ENCODE measurements around the gene PRPF8.
"Not testable (repeated sequence)": the region's sequence is repeated elsewhere in the genome, so short reads cannot be mapped to it uniquely, and the experiment has no call there.

The PRPF8 gene

DNA sequence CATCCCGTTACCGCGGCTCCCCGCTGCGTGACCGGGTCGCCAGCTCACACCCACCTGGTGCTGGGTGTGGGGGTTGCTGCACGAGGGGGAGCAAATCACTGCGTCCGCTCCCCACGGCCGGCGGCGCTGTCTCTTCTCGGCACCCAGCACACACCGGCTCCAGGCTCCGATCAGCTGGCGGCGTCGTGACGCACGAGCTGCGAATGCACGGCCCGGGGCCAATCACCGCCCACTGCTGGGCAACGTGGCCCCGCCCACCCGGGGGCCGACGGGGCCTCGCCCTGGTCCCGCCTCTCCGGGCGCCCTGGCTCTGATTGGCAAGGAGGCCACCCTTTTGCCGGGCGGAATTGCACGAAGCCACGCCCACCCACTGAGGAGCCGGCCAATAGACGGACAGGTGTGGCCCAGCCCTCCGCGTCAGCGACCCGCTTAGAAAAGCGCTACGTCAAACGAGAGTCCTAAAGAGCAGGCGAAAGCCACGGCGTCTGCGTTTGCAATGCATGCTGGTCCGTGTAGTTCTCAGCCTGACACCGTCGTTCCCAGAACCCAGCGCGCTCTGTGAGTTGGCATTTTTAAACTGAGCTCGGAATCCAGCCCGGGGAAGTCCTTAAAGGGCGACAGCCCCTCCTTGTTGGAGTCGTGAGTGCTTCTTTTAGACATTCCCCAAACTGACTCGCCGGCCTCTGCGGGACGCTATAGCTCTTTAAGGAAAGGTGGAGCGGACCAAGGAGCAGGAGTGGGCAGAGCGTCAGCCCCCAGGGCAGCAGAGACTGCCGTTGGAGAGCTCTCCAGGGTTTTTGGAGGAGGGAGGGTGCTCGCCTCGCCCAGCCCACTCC lies 31.6 kb upstream of the PRPF8 start:
- peak; percentile 100 for DNase-seq (ENCODE audit: low read depth, low spot score)

DNA sequence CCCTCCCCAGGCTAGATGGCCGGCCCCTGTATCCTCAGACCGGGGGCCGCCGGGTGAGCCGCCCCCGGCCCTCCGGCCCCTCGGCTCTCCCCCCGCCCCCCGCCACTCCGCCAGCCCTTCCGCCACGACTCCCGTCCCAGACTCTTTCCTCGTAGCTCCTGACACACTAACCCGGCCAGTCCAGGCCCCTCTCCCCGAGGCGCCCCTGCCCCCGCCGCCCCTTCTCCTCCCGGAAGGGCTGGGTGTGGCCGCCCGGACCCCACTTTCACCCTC lies 31.1 kb upstream of the PRPF8 start:
- no peak for DNase-seq (ENCODE audit: low read depth, low spot score)

DNA sequence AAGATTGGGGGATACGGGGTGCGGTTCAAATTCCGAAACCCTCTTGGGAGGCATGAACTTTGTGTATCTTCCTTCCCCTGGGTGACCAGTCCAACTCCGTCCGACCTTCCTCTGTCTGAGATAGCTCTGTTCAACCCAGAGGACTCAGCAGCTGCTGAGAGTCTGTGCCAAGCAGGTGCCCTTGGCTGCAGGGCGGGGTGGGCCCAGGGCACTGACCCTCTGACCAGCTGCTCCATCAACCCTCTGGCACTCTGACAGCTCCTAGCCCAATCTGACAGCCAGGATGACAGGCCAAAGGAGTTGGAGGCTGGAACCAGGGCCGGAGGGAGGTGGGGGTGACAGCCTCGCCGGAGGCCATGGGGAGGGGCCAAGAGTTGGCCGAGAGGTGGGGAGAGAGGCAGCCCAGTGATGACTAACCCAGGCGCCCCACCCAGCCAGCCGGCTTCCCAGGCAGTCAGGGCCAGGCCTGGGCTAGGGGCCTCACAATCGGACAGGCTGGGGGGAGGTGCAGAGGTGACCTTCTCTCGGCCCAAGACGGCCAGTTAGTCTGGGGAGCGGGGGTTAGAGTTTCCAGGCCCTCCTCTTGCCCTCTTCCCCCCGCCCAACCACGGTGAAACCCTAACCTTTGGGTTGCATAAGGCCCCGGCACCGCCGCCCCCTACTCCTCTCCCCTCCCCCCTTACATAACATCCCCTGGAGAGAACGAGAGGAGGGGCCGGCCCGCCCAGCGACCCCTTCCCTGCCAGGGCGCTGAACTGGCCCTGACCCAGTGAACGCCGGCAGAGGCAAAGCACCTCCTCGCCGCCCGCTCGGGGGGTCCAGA lies 30.5 kb upstream of the PRPF8 start:
- peak; percentile 94 for DNase-seq (ENCODE audit: low read depth, low spot score)

DNA sequence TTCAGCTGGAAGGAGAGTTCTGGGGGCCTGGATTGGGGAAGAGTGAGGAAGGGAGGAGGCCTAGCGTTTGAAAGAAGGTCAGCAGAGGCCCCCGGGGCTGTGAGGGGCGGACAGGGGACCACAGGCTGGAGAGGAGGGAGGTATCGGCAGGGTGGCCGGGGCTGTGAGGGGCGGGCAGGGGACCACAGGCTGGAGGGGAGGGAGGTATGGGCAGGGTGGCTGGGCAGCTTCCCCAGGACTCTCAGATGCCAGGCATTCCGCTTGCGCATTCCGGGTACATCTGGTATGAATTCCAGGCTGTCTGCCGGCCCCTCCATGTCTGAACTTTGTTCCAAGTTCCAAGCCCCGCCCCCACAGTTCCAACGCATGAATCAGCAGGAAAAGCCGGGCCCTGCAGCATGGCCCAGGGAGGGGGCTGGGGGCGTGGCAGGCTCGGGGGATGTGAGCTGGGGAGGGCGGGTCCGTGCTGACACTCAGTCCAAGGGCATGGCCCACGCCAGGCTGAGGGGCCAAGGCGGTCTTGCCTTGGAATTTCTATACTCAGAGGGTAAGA lies 29.8 kb upstream of the PRPF8 start:
- peak; percentile 99 for DNase-seq (ENCODE audit: low read depth, low spot score)

DNA sequence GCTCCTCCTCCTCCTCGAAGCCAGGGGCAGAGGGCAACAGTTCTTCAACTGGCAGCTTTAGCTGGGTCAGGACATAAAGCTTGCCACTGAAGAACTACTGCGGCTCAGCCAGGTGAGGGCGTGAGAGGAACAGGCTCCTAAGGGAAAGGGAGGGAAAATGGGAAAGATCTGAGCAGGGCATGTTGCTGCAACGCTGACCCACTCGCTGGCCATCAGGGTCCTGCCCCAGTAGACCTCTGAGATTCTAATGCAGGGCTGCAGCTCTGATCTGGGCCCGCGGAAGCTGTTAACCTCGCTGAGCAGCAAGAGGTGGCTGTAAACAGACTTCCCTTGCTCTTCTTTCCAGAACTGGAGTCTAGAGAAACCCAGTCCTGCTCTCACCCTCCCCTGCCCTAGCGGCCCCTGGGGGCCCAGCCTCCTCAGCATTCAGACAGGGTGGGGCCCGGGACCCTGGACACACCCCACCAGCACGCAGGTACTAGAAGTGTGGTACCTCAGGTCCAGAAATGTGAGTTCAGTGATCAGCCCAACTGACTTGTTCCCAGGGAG lies 29.3 kb upstream of the PRPF8 start:
- DNase-seq (ENCODE audit: low read depth, low spot score) = peak; percentile 66

DNA sequence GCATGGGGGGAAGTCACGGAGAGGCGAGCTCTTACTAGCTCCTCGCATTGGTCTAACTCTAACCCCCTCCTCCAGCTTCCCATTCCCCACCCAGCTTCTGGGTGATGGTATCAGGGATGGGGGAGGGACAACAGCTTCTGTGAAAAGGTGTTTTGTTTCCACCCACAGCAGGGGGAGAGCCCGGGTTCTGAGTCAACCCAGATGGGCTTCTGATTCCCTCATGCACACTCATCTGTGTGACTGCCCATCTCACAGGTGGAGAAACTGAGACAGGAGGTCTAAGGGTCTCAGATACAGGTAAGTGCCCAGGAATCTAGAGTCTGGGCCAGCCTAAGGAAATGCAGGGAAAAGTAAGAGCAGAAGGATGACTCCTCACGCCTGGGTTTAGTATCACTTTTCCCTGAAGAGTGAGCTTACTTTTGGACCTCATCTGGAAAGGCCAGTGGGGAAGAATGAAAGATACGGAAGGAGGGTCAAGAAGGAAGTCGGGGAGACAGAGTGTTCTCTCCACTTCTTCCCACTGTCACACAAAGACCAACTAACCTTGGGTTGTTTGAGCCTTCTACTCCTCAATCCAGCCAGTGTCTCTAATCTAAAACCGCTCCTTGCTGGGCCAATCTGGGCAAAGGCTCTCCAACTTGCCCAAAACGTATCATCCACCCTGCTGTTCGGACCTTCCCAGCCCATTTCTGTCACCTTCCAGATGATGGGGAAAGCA lies 28.7 kb upstream of the PRPF8 start:
- no peak for DNase-seq (ENCODE audit: low read depth, low spot score)

DNA sequence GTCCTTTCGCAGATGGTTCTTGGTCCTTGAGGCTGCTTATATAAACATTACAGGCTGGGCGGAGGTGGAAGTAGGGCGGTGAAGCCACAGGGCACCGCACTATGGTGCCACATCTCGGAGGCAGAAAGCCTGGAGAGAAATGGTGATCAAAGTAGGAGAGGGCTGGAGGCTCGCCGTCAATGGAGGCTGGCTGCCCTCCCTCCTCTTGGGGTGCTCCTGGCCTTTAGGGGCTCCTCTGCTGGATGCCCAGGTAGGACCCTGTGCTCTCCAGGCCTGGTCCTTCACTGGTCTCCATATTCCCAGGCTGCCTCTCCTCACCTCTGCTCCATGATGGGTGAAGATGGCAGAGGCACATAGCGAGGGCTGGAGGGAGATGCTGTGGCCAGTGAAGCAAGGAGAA lies 27.6 kb upstream of the PRPF8 start:
- DNase-seq (ENCODE audit: low read depth, low spot score) = no peak

DNA sequence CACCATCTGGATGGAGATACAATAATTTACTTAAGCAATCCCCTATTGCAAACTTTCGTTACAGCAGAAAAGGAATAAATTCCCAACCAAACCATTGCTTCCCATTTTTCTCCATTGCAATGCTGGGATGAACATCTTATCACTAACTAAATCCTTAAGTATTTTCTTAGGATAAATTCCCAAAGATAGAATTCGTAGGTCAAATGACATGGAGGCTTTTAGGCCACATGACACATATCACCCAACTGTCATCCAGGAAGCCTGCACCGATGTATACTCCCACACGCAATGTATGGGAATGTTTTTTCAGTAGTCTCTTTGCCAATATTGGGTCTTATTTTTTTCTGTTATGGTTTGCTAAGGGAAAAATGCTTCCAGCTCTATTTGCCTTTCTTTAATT lies 27.1 kb upstream of the PRPF8 start:
- no peak for DNase-seq (ENCODE audit: low read depth, low spot score)

DNA sequence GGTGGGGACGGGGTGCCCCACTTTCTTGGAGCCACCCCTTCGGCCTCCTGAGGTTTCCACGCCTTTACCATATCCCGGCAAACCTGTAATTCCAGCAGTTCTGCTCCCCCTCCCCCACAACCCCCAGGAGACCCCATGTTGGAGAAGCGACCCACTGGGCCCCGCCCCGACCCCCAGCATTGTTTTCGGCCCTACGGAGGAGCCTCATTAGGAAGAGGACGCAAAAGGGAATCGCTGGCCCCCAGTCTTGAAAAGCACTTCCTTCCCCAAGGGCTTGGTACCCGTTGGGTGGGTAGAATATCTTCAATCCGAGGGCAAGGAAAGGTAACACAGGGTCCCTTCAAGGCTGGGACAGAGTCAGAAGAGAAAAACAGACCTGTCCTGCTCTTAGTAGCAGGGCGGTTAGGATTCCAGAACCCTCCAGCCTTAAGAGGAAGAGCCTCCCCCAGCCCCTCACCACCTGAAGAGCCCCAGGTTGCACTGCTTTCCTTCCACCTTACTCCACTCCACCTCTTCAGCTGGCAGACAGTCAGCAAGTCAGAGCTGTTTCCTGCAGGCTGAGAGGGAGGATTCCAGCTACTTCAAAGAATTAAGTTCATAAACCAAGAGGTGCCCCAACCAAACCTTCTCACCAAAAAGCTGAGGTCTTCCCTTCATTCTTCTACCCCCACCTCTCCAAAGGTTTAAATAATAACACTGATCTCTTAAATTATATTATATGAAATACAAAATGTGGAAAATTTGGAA lies 26.3 kb upstream of the PRPF8 start:
- DNase-seq (ENCODE audit: low read depth, low spot score) = no peak

DNA sequence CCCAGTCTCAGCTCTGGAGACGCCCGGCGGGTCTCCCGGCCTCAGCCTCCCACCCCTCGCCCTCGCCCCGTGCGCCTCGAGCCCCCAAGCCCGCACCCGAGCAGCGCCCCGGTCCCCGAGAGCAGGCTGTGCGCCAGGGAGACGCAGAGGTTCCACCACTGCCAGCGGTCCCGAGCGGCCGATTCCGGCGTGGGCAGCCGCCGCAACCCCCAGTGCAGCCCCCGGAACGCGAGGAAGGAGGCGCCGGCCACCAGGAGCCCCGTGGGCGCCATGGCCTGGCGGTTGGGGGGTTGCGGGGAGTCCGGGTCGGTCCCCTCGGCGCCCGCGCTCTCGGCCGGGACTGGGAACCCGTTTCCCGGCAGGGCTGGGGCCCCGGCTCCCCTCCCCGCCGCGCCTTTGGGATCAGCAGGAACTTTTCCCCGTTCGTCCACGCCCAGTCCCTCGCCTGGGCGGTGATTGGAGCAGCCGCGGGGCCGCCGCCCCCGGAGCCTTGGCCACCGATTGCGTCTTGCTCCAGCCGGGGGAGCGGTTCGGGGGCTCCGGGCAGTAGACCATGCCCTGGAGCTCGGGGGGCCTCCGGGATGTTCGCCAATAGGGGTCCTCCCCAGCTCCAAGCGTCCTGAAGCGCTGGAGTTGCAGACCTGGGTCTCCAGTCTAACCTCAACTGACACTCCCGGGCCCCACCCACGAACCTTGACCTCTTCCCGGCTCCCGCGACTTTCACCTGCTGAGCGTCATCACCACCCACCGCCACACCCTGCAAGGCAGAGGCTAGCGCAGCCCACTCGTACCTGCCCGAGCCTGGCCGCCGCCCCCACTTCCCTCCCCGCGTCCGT lies 25.5 kb upstream of the PRPF8 start, which contains the start of gene TLCD2:
TSS of gene TLCD2 (minus strand) at position 407 of the 836 bp plus-strand sequence. CDS start at position 272, 135 bp downstream.
- peak; percentile 85 for DNase-seq (ENCODE audit: low read depth, low spot score)

DNA sequence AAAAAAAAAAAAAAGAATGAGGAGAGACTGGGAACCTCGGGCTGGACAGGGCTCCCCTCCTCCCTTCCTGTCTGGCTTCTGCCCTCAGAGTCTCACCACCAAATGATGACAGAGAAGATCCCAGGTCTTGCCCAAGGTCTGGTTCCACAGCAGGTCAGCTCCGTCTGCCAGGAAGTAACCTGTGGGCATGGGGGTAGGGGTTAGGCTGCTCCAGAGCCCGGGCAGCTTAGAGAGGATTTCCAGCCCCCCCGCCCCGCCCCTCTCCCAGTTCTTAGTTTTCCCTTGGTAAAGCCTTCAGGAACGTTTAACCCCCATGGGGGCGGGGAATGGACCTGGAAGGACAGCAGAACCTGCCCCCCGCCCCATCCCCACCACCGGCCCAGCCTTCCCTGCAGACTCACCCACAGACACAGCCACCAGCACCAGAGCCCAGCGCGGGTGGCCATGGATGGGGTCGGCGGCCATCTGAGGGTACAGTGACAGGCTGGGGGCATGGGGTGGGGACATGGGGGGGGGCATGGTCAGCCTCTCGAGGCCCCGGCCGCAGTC lies 24.8 kb upstream of the PRPF8 start:
- no peak for DNase-seq (ENCODE audit: low read depth, low spot score)

DNA sequence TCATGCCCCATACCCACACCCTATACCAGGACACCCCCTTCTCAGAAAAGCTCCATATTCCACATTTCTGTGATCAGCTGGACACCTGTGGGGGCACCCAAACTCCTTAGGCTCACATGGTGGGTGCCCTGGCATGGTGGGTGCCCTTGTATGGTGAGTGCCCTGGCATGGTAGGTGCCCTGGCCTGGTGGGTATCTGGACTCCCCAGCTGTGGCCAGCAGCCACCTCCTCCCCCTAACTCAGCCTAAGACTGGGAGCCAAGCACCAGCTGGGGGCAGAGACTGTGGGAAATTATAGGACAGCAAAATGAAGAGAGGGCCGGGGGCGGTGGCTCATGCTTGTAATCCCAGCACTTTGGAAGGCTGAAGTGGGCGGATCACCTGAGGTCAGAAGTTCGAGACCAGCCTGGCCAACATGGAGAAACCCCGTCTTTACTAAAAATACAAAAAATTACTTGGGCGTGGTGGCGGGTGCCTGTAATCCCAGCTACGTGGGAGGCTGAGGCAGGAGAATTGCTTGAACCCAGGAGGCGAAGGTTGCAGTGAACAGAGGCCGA lies 24.2 kb upstream of the PRPF8 start:
- DNase-seq (ENCODE audit: low read depth, low spot score) = not testable (repeated sequence)

DNA sequence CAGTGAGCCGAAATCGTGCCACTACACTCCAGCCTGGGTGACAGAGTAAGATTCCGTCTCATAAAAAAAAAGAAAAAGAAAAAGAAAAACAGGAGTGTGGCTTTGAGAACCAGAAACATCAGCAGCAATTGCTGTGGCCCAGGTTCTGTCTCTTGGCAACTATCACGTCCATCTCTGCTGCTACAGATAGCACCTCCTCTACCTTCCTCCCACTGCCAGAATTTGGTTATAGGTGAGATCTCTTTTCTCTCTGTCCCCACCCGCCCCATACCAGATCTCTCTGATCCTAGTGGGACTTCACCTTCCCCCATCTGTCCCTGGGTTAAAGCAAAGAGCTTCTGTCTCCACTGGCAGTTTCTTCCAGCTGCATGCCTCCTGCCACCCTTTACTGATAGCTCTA lies 22.4 kb upstream of the PRPF8 start:
- no peak for DNase-seq (ENCODE audit: low read depth, low spot score)

DNA sequence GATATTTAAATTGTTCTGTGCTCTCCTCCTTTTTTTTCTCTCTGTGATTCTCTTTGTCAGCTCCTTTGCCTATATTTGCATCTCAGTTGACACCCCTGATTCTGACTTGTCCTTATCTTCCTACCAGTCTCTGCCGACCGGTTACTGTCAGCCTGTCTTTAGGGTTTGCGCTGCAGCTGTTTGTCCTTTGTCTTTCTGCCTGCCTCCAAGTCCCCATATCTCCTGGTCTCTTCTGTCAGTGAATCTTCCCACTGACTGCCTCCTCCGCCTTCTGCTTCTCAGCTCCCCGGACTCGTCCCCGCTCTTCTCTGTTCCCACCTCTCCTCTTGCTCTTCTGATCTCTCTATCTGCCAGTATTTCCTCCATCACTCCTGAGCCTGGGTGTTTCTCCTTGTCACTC lies 20.3 kb upstream of the PRPF8 start:
- no peak for DNase-seq (ENCODE audit: low read depth, low spot score)

DNA sequence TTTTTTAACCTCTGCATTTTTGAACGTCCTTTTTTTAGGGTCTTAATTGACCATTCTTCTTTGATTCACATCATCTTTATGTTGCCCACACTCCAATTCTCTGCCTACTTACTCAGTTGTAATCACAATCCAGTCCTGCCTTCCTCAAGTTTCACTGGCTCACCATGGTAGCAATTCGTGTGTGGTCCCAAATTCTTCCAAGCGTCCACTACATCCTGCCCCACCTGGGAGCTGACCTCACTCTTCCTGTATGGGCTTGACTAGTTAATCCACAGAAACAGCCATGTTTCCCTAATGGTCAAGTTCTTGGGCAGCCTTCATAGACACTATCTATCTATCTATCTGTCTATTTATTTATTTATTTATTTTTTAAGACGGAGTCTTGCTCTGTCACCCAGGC lies 18.4 kb upstream of the PRPF8 start:
- DNase-seq (ENCODE audit: low read depth, low spot score) = no peak

DNA sequence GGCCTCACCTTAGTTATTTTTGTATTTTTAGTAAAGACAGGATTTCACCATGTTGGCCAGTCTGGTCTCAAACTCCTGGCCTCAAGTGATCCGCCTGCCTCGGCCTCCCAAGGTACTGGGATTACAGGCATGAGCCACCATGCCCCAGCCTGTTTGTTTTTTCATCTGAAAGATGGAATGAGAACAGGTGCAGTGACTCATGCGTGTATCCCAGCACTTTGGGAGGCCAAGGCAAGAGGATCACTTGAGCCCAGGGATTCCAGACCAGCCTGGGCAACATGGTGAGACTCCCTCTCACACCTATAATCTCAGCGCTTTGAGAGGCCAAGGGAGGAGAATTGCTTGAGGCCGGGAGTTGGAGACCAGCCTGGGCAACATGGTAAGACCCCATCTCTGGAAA lies 15.2 kb upstream of the PRPF8 start:
- DNase-seq (ENCODE audit: low read depth, low spot score) = not testable (repeated sequence)

DNA sequence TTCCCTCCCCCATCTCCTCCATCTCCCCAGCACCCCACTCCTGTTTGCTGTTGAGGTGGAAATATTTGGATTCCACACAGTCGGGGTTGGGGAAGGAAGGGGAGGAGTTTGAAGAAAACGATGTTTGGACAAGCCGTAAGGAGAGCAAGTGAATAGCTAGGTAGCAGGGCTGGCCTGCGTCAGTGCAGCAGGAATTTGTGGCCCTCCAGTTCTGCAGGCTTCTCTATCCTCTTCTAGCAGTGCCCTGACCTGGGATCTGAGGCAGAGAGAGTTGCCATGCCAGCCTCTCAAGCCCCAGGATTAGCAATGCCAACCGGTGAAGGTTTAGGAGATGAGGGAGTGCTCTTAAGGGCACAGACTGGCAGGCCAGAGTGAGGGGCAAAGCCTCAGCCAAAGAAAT lies 13.0 kb upstream of the PRPF8 start:
- DNase-seq (ENCODE audit: low read depth, low spot score) = no peak

DNA sequence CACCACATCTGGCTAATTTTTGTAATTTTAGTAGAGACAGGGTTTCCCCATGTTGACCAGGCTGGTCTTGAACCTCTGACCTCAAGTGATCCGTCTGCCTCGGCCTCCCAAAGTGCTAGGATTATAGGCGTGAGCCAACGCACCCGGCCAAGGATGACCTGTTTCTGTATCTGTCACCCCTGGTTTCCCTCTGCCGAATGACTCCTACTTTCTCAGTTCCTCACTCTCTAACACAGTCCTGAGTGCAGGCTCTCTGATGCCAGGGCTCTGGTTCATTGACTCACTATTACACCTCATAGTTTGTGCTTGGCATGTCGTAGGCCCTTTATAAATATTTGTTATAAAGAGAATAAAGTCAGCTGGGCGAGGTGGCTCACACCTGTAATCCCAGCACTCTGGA lies 10.7 kb upstream of the PRPF8 start:
- DNase-seq (ENCODE audit: low read depth, low spot score) = no peak

DNA sequence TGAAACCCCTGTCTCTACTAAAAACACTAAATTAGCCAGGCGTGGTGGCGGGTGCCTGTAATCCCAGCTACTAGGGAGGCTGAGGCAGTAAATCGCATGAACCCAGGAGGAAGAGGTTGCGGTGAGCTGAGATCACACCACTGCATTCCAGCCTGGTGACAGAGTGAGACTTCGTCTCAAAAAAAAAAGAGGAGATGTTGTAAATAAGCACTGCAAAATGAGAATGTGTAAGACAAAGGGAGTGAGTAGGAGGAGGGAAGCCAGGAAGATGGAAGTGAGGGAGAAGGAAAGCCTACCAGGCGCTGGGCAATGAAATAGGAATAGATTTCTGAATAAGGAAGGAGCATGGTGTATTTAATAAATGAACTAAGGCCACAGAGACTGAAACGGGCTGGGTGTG lies 8.7 kb upstream of the PRPF8 start:
- DNase-seq (ENCODE audit: low read depth, low spot score) = no peak

All from astrocyte of the hippocampus (primary cell).